Transverse colon (tissue), 4 donors: Measurements from ENCODE around the gene NECTIN1. TPM values are rescaled to one million over a fixed set of nuclear protein-coding genes. Genes with fewer than 3 reads are reported as not detected.

Source experiments
- DNase-seq: peaks from one replicate; pipeline ENCODE4 v3.0.0-alpha.2; 2019
- H3K27ac ChIP-seq, 4 donors: fragments of 200-600 bp; sonication (generic); 2 replicates each; pipeline ENCODE4 v1.5.1; 2016 to 2018; ENCODE audit warnings: inconsistent platforms in 4 of 4
- H3K27me3 ChIP-seq: fragments of 200-600 bp; sonication (generic); 2 replicates; pipeline ENCODE4 v1.5.1; 2017; ENCODE audit warnings: inconsistent platforms
- H3K36me3 ChIP-seq, 4 donors: fragments of 200-600 bp; sonication (generic); 2 replicates each; pipeline ENCODE4 v1.5.1; 2017 to 2019; ENCODE audit warnings: inconsistent platforms in 4 of 4
- H3K4me1 ChIP-seq, 4 donors: fragments of 200-600 bp; sonication (generic); 2 replicates each; pipeline ENCODE4 v1.5.1; 2017 to 2020; ENCODE audit warnings: inconsistent platforms in 4 of 4
- H3K4me3 ChIP-seq, 4 donors: fragments of 200-600 bp; sonication (generic); 1 replicate in 1 of 4; 2 replicates in 3 of 4; pipeline versions ENCODE4 v1.5.1 to v1.6.1; 2017 to 2019; ENCODE audit warnings: inconsistent platforms in 4 of 4
- H3K9me3 ChIP-seq, 2 donors: fragments of 200-600 bp; sonication (generic); 2 replicates each; pipeline ENCODE4 v1.5.1; 2017 to 2019; ENCODE audit warnings: inconsistent platforms in 2 of 2
- CTCF ChIP-seq, 5 experiments: fragments of 200-600 bp in 3 of 5; fragments of 450-650 bp in 2 of 5; sonication (generic) in 3 of 5; IDR thresholded peaks; 1 replicate in 2 of 5; 2 replicates in 3 of 5; pipeline ENCODE4 v1.5.1; 2016 to 2017; ENCODE audit warnings: antibody characterized with exemption in 5 of 5, inconsistent platforms in 3 of 5, mild to moderate bottlenecking in 2 of 5, moderate library complexity in 1 of 5
- EP300 ChIP-seq: sonication (generic); formaldehyde crosslinking; IDR thresholded peaks from one replicate; pipeline ENCODE4 v1.6.1; 2017; ENCODE audit warnings: antibody characterized with exemption, low read depth
- POLR2A ChIP-seq: fragments of 450-650 bp; IDR thresholded peaks from one replicate; pipeline ENCODE4 v1.6.1; 2016; ENCODE audit warnings: antibody characterized with exemption, mild to moderate bottlenecking, moderate library complexity
- POLR2AphosphoS5 ChIP-seq, 3 donors: sonication (generic); formaldehyde crosslinking; IDR thresholded peaks; one replicate each; pipeline ENCODE4 v1.6.1; 2016; ENCODE audit warnings: antibody characterized with exemption in 3 of 3
- WGBS, 2 donors: methylation state at CpG; one replicate each; pipeline ENCODE4 v1.1.5; 2018; ENCODE audit warnings: low coverage in 1 of 2; 5-methylcytosine and 5-hydroxymethylcytosine counted together
- in situ Hi-C, 4 donors: fragments of 200-750 bp; cut with MboI; loops; one replicate each; pipeline versions ENCODE4 v1.15.0 to v1.15.1; 2017; ENCODE audit warnings: low sequenced_read_pairs in 3 of 4, low pct_ligation_motif_present in 1 of 4, low pct_unique_long_range_greater_than_20kb in 1 of 4
- intact Hi-C: fragments of 100-400 bp; cut with DNase I; formaldehyde crosslinking; loops from one replicate; pipeline ENCODE4 v1.15.1; 2023; ENCODE audit warnings: low total_unique reads
- total RNA-seq, 4 donors: library from RNA; depleted of rRNA; stranded (reverse); fragments of >200 nt; gene quantifications; one replicate each; pipeline ENCODE4 v1.1.0, GENCODE V29; 2016

NECTIN1 gene
- total RNA-seq, 4 donors from 2014 or later, result 11.0 to 71.2 (median 12.6) TPM

GRCh38 chr11:119645018-119645417, 84.0 kb downstream of the NECTIN1 start:
- H3K4me1 ChIP-seq, result no peaks in the 10 kb centered on the region
- H3K9me3 ChIP-seq, result no peaks in the 10 kb centered on the region
- 81% methylated on average over 5 of the region's 5 CpGs; no CpG with 5 or more reads in 1 of the 2 donors for WGBS, 2 donors
- no peak for DNase-seq
- H3K4me3 ChIP-seq, result no peak overlapping the region
- no peaks in the 10 kb centered on the region for H3K36me3 ChIP-seq
- H3K27me3 ChIP-seq, result no peaks in the 10 kb centered on the region
- no peak for TF ChIP-seq POLR2AphosphoS5 (IDR thresholded peaks at IDR 0.05)
- TF ChIP-seq CTCF (IDR thresholded peaks at IDR 0.05), result no peak
- TF ChIP-seq POLR2A, result no peak
- TF ChIP-seq EP300, result no peak
- in situ Hi-C loops (no loop called here), intact Hi-C loops (loop anchor here (10.0 kb wide), 1 partner anchor 190 kb away; no protein-coding TSS in a partner anchor)
- H3K27ac ChIP-seq, result no peak overlapping the region

GRCh38 chr11:119644502-119644901, 84.5 kb downstream of the NECTIN1 start:
- Histone ChIP-seq H3K36me3 (no peaks in the 10 kb centered on the region), H3K9me3 (no peaks in the 10 kb centered on the region), H3K27me3 (no peaks in the 10 kb centered on the region), H3K27ac (no peak overlapping the region), H3K4me1 (no peaks in the 10 kb centered on the region), H3K4me3 (no peak overlapping the region)
- TF ChIP-seq EP300 (no peak), CTCF (IDR thresholded peaks at IDR 0.05) (no peak), POLR2A (no peak), POLR2AphosphoS5 (IDR thresholded peaks at IDR 0.05) (no peak)
- DNase-seq, result no peak
- intact Hi-C loops, result loop anchor here (10.0 kb wide), 1 partner anchor 190 kb away; no protein-coding TSS in a partner anchor
- in situ Hi-C loops, result no loop called here
- 91% methylated on average over 7 of the region's 7 CpGs; no CpG with 5 or more reads in 1 of the 2 donors for WGBS, 2 donors

GRCh38 chr11:119643876-119644225, 85.1 kb downstream of the NECTIN1 start:
- no peak overlapping the region for H3K27ac ChIP-seq
- H3K4me3 ChIP-seq, result no peak overlapping the region
- intact Hi-C loops, result loop anchor here (10.0 kb wide), 1 partner anchor 191 kb away; no protein-coding TSS in a partner anchor
- in situ Hi-C loops, result no loop called here
- no peak for TF ChIP-seq POLR2A
- H3K4me1 ChIP-seq, result no peaks in the 10 kb centered on the region
- H3K36me3 ChIP-seq, result no peaks in the 10 kb centered on the region
- no peak for DNase-seq
- 89% methylated on average over 5 of the region's 5 CpGs; no CpG with 5 or more reads in 1 of the 2 donors for WGBS, 2 donors
- H3K9me3 ChIP-seq, result no peaks in the 10 kb centered on the region
- no peaks in the 10 kb centered on the region for H3K27me3 ChIP-seq

- in situ Hi-C loops, result no loop called here
- DNase-seq, result no peak
- H3K27ac ChIP-seq, result no peak overlapping the region
- H3K9me3 ChIP-seq, result no peaks in the 10 kb centered on the region
- H3K4me1 ChIP-seq, result no peaks in the 10 kb centered on the region
- TF ChIP-seq EP300, result no peak
- TF ChIP-seq CTCF (IDR thresholded peaks at IDR 0.05), result no peak
- TF ChIP-seq POLR2AphosphoS5 (IDR thresholded peaks at IDR 0.05), result no peak
- no peak for TF ChIP-seq POLR2A
- intact Hi-C loops, result loop anchor here (10.0 kb wide), 1 partner anchor 191 kb away; no protein-coding TSS in a partner anchor
- H3K4me3 ChIP-seq, result no peak overlapping the region
- no peaks in the 10 kb centered on the region for H3K27me3 ChIP-seq
- 87 to 90% methylated on average over 3 to 9 of the region's 10 CpGs for WGBS, 2 donors
- H3K36me3 ChIP-seq, result no peaks in the 10 kb centered on the region
Measured at GRCh38 chr11:119643212-119643875, 85.7 kb downstream of the NECTIN1 start.
